SK-N-SH (cell line): ENCODE results near the gene SSPN. TPM values are rescaled to one million over a fixed set of nuclear protein-coding genes. Genes with fewer than 3 reads are reported as not detected.

Source experiments
- CTCF ChIA-PET: fragments of 300-600, 350-600 bp; formaldehyde crosslinking; extraction: SDS; loops from one replicate; lab custom pipeline; 2021; lab: Yijun Ruan, JAX
- POLR2A ChIA-PET: fragments of 350-600 bp; sonication (Branson Sonifier 250); formaldehyde crosslinking; extraction: SDS; loops from one replicate; lab custom pipeline; 2020; ENCODE audit warnings: antibody characterized with exemption, inconsistent platforms; lab: Yijun Ruan, JAX
- DNase-seq: peaks from one replicate; pipeline ENCODE4 v3.0.0; 2012
- H2AFZ ChIP-seq: fragments of 200-600 bp; sonication (generic); 2 replicates; pipeline ENCODE4 v1.8.1; 2016; ENCODE audit warnings: antibody characterized with exemption, mild to moderate bottlenecking, low read depth
- H3F3A ChIP-seq: fragments of 200-600 bp; sonication (generic); replicated peaks from 2 replicates; pipeline ENCODE3; 2016; ENCODE audit warnings: antibody characterized with exemption, mild to moderate bottlenecking; ENCODE audit not compliant: insufficient read depth
- H3K27ac ChIP-seq, 2 experiments: fragments of 200-500 bp in 1 of 2; fragments of 200-600 bp in 1 of 2; sonication (Bioruptor generic) in 1 of 2; sonication (generic), shearing (Covaris generic) in 1 of 2; 2 replicates each; pipeline versions ENCODE4 v1.5.1 to v1.6.1; 2014 to 2016; ENCODE audit warnings: low read depth in 2 of 2, inconsistent platforms in 1 of 2, low read length in 1 of 2, mild to moderate bottlenecking in 1 of 2, mixed read lengths in 1 of 2
- H3K27me3 ChIP-seq: fragments of 200-600 bp; sonication (generic), shearing (Covaris generic); 2 replicates; pipeline ENCODE4 v1.6.1; 2016; ENCODE audit warnings: mixed run types; ENCODE audit not compliant: insufficient read depth
- H3K36me3 ChIP-seq, 2 experiments: fragments of 200-500 bp in 1 of 2; fragments of 200-600 bp in 1 of 2; sonication (Bioruptor generic) in 1 of 2; sonication (generic) in 1 of 2; replicated peaks in 1 of 2; 2 replicates each; pipeline versions ENCODE3 to v1.5.1; 2014 to 2016; ENCODE audit warnings: low read length in 1 of 2, mild to moderate bottlenecking in 1 of 2; ENCODE audit not compliant: insufficient read depth in 2 of 2, control insufficient read depth in 1 of 2
- H3K4me1 ChIP-seq, 2 experiments: fragments of 200-500 bp in 1 of 2; fragments of 200-600 bp in 1 of 2; sonication (Bioruptor generic) in 1 of 2; sonication (generic), shearing (Covaris generic) in 1 of 2; 2 replicates each; pipeline versions ENCODE4 v1.5.1 to v1.6.1; 2014 to 2016; ENCODE audit warnings: low read depth in 1 of 2, low read length in 1 of 2, mixed run types in 1 of 2; ENCODE audit not compliant: insufficient read depth in 2 of 2, control insufficient read depth in 1 of 2
- H3K4me2 ChIP-seq: fragments of 200-600 bp; sonication (generic), shearing (Covaris generic); 2 replicates; pipeline ENCODE4 v1.6.1; 2017; ENCODE audit warnings: mixed run types
- H3K4me3 ChIP-seq, 2 experiments: fragments of 200-500 bp in 1 of 2; fragments of 200-600 bp in 1 of 2; sonication (Bioruptor generic) in 1 of 2; sonication (generic), shearing (Covaris generic) in 1 of 2; 2 replicates each; pipeline versions ENCODE4 v1.5.1 to v1.8.1; 2014 to 2016; ENCODE audit warnings: low read depth in 2 of 2, inconsistent platforms in 1 of 2, low read length in 1 of 2, mild to moderate bottlenecking in 1 of 2, mixed read lengths in 1 of 2, moderate library complexity in 1 of 2
- H3K79me2 ChIP-seq: fragments of 200-600 bp; sonication (generic); 2 replicates; pipeline ENCODE4 v1.8.1; 2017; ENCODE audit warnings: mild to moderate bottlenecking; ENCODE audit not compliant: insufficient read depth
- H3K9ac ChIP-seq: fragments of 200-600 bp; sonication (generic); 2 replicates; pipeline ENCODE4 v1.6.1; 2017; ENCODE audit warnings: mixed run types
- H3K9me2 ChIP-seq: fragments of 200-600 bp; sonication (generic); 2 replicates; pipeline ENCODE4 v1.6.1; 2017; ENCODE audit warnings: mixed run types
- H3K9me3 ChIP-seq: fragments of 200-600 bp; sonication (generic); 2 replicates; pipeline ENCODE4 v1.6.1; 2017; ENCODE audit warnings: mixed run types, mild to moderate bottlenecking, moderate library complexity
- H4K20me1 ChIP-seq: fragments of 200-600 bp; sonication (generic); 2 replicates; pipeline ENCODE4 v1.6.1; 2017; ENCODE audit warnings: mild to moderate bottlenecking, mixed run types; ENCODE audit not compliant: insufficient read depth
- CHD2 ChIP-seq: fragments of 150-350 bp; IDR thresholded peaks from 2 replicates; pipeline ENCODE4 v1.6.1; 2018; ENCODE audit warnings: low read length; ENCODE audit not compliant: partially characterized antibody
- EP300 ChIP-seq, 2 experiments: IDR thresholded peaks; 2 replicates each; pipeline versions ENCODE4 v1.4.0 to v1.6.1; 2012; ENCODE audit warnings: borderline replicate concordance in 1 of 2, low read depth in 1 of 2, low read length in 1 of 2
- EZH2phosphoT487 ChIP-seq: fragments of 200-600 bp; sonication (generic); IDR thresholded peaks from 2 replicates; pipeline ENCODE4 v1.6.1; 2017; ENCODE audit warnings: low read depth, mixed run types, mild to moderate bottlenecking, antibody characterized with exemption, moderate library complexity, borderline replicate concordance
- FOXJ3 ChIP-seq: sonication (generic); formaldehyde crosslinking; IDR thresholded peaks from 2 replicates; pipeline ENCODE4 v1.5.1; 2020; ENCODE audit warnings: mild to moderate bottlenecking, missing genetic modification reagents
- GATA2 ChIP-seq: sonication (generic); formaldehyde crosslinking; IDR thresholded peaks from 2 replicates; pipeline ENCODE4 v1.5.0; 2020; ENCODE audit warnings: mild to moderate bottlenecking, missing genetic modification reagents
- MEF2A ChIP-seq: IDR thresholded peaks from 2 replicates; pipeline ENCODE4 v1.4.0; 2012; ENCODE audit warnings: low read depth, borderline replicate concordance
- MXI1 ChIP-seq: IDR thresholded peaks from 2 replicates; pipeline ENCODE4 v1.6.1; 2012; ENCODE audit warnings: mild to moderate bottlenecking, low read depth, low read length, improper control_type of control experiment
- NRF1 ChIP-seq: IDR thresholded peaks from 2 replicates; pipeline ENCODE4 v1.6.1; 2012; ENCODE audit warnings: low read depth, mild to moderate bottlenecking, low read length
- RFX5 ChIP-seq: IDR thresholded peaks from 2 replicates; pipeline ENCODE4 v1.6.1; 2012; ENCODE audit warnings: mild to moderate bottlenecking, improper control_type of control experiment, low read length
- SMC3 ChIP-seq: IDR thresholded peaks from 2 replicates; pipeline ENCODE4 v1.6.1; 2012; ENCODE audit warnings: low read depth, low read length, improper control_type of control experiment
- YY1 ChIP-seq: IDR thresholded peaks from 2 replicates; pipeline ENCODE4 v1.4.0; 2012; ENCODE audit warnings: low read depth, mild to moderate bottlenecking
- WGBS: methylation state at CpG from one replicate; pipeline ENCODE4 v1.1.6; 2017; ENCODE audit warnings: low lambda C conversion rate; 5-methylcytosine and 5-hydroxymethylcytosine counted together
- polyA plus RNA-seq, 3 experiments: library from polyadenylated mRNA; depleted of rRNA; stranded (reverse); fragments of >200 nt; gene quantifications; 2 replicates each; pipeline ENCODE4 v1.2.3, GENCODE V29; 2012
- TF ChIP-seq, protein P1 (sequence below): fragments of 150-350 bp; IDR thresholded peaks from 2 replicates; pipeline ENCODE4 v1.6.1; 2016; ENCODE audit warnings: mild to moderate bottlenecking, low read depth, low read length
- TF ChIP-seq, protein P2 (sequence below): IDR thresholded peaks from 2 replicates; pipeline ENCODE4 v1.4.0; 2012; ENCODE audit warnings: low read depth, borderline replicate concordance
- TF ChIP-seq, protein P3 (sequence below): IDR thresholded peaks from 2 replicates; pipeline ENCODE4 v1.6.1; 2012; ENCODE audit warnings: mild to moderate bottlenecking, low read depth, low read length, moderate library complexity
- TF ChIP-seq, protein P4 (sequence below): fragments of 200-600 bp; sonication (generic); IDR thresholded peaks from 2 replicates; pipeline ENCODE4 v1.6.1; 2017; ENCODE audit warnings: antibody characterized with exemption, mild to moderate bottlenecking, moderate library complexity
- TF ChIP-seq, protein P5 (sequence below): IDR thresholded peaks from 2 replicates; pipeline ENCODE4 v1.4.0; 2012; ENCODE audit warnings: low read depth, borderline replicate concordance

Gene SSPN
- polyA plus RNA-seq, 1 of the 3 experiments (the other 2 are of a cell fraction): 5.9 TPM

DNA sequence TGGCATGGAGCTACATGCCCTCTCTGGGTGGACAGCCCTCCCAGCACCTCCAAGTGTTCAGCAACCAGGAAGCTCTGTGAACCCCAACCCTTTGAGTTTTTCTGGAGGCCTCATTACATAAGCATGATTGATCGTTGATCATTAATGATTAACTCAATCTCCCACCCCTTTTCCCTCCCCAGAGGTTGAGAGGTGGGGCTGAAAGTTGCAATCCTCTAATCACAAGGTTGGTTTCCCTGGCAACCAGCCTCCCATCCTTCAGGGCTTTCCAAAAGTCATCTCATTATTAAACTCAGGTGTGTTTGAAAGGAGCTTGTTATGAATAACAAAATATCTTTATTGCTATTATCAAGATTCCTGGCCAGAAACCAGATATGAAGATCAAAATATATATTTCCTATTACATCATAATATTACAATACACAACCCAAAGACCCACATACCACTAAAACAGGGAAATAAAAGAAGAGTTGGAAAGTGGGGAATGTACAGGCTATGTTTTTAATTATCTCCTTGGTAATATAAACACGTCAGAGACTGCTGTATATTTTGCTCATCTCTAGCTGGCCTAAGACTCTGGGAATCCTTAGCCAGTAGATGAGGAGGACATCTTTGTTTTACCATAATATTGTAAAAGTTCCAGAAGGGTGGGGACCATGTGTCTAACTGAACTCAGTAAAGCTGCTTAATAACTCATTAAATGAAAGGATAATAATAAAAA, 73.6 kb downstream of the SSPN start:
- H3F3A ChIP-seq: peaks cover 6% of the 10 kb centered on the region
- H4K20me1 ChIP-seq: no peaks in the 10 kb centered on the region
- no peak overlapping the region for H3K9ac ChIP-seq
- ChIA-PET CTCF (interaction anchor here (0.8 kb wide), 1 partner anchor 9 kb away, joined by 3 read pairs; no protein-coding TSS in a partner anchor), POLR2A (no interaction called here)
- no peaks in the 10 kb centered on the region for H3K36me3 ChIP-seq
- H3K27me3 ChIP-seq: no peaks in the 10 kb centered on the region
- H3K4me3 ChIP-seq: no peak overlapping the region
- DNase-seq: no peak
- no peaks in the 10 kb centered on the region for H3K9me3 ChIP-seq
- H3K4me1 ChIP-seq: peaks cover 2 to 24% of the 10 kb centered on the region in 2 experiments; a peak in 2 of 4 replicates
- TF ChIP-seq FOXJ3 (CRISPR knock-in tag) (no peak), YY1 (no peak), SMC3 (no peak), MEF2A (no peak), GATA2 (CRISPR knock-in tag) (no peak), EZH2phosphoT487 (no peak), RFX5 (no peak), NRF1 (no peak), CHD2 (no peak), EP300 (IDR thresholded peaks at IDR 0.05; ENCODE audit: borderline replicate concordance in 1 of 2, low read depth in 1 of 2, low read length in 1 of 2) (no peak), MXI1 (no peak)
- TF ChIP-seq, protein P1, sequence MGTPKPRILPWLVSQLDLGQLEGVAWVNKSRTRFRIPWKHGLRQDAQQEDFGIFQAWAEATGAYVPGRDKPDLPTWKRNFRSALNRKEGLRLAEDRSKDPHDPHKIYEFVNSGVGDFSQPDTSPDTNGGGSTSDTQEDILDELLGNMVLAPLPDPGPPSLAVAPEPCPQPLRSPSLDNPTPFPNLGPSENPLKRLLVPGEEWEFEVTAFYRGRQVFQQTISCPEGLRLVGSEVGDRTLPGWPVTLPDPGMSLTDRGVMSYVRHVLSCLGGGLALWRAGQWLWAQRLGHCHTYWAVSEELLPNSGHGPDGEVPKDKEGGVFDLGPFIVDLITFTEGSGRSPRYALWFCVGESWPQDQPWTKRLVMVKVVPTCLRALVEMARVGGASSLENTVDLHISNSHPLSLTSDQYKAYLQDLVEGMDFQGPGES: no peak
- TF ChIP-seq, protein P2, sequence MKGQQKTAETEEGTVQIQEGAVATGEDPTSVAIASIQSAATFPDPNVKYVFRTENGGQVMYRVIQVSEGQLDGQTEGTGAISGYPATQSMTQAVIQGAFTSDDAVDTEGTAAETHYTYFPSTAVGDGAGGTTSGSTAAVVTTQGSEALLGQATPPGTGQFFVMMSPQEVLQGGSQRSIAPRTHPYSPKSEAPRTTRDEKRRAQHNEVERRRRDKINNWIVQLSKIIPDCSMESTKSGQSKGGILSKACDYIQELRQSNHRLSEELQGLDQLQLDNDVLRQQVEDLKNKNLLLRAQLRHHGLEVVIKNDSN: no peak
- TF ChIP-seq, protein P3, sequence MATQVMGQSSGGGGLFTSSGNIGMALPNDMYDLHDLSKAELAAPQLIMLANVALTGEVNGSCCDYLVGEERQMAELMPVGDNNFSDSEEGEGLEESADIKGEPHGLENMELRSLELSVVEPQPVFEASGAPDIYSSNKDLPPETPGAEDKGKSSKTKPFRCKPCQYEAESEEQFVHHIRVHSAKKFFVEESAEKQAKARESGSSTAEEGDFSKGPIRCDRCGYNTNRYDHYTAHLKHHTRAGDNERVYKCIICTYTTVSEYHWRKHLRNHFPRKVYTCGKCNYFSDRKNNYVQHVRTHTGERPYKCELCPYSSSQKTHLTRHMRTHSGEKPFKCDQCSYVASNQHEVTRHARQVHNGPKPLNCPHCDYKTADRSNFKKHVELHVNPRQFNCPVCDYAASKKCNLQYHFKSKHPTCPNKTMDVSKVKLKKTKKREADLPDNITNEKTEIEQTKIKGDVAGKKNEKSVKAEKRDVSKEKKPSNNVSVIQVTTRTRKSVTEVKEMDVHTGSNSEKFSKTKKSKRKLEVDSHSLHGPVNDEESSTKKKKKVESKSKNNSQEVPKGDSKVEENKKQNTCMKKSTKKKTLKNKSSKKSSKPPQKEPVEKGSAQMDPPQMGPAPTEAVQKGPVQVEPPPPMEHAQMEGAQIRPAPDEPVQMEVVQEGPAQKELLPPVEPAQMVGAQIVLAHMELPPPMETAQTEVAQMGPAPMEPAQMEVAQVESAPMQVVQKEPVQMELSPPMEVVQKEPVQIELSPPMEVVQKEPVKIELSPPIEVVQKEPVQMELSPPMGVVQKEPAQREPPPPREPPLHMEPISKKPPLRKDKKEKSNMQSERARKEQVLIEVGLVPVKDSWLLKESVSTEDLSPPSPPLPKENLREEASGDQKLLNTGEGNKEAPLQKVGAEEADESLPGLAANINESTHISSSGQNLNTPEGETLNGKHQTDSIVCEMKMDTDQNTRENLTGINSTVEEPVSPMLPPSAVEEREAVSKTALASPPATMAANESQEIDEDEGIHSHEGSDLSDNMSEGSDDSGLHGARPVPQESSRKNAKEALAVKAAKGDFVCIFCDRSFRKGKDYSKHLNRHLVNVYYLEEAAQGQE: no peak
- TF ChIP-seq, protein P4, sequence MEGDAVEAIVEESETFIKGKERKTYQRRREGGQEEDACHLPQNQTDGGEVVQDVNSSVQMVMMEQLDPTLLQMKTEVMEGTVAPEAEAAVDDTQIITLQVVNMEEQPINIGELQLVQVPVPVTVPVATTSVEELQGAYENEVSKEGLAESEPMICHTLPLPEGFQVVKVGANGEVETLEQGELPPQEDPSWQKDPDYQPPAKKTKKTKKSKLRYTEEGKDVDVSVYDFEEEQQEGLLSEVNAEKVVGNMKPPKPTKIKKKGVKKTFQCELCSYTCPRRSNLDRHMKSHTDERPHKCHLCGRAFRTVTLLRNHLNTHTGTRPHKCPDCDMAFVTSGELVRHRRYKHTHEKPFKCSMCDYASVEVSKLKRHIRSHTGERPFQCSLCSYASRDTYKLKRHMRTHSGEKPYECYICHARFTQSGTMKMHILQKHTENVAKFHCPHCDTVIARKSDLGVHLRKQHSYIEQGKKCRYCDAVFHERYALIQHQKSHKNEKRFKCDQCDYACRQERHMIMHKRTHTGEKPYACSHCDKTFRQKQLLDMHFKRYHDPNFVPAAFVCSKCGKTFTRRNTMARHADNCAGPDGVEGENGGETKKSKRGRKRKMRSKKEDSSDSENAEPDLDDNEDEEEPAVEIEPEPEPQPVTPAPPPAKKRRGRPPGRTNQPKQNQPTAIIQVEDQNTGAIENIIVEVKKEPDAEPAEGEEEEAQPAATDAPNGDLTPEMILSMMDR: no peak
- TF ChIP-seq, protein P5, sequence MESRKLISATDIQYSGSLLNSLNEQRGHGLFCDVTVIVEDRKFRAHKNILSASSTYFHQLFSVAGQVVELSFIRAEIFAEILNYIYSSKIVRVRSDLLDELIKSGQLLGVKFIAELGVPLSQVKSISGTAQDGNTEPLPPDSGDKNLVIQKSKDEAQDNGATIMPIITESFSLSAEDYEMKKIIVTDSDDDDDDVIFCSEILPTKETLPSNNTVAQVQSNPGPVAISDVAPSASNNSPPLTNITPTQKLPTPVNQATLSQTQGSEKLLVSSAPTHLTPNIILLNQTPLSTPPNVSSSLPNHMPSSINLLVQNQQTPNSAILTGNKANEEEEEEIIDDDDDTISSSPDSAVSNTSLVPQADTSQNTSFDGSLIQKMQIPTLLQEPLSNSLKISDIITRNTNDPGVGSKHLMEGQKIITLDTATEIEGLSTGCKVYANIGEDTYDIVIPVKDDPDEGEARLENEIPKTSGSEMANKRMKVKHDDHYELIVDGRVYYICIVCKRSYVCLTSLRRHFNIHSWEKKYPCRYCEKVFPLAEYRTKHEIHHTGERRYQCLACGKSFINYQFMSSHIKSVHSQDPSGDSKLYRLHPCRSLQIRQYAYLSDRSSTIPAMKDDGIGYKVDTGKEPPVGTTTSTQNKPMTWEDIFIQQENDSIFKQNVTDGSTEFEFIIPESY: no peak
- H3K4me2 ChIP-seq: no peak overlapping the region
- no peak overlapping the region for H2AFZ ChIP-seq
- H3K79me2 ChIP-seq: no peaks in the 10 kb centered on the region
- H3K9me2 ChIP-seq: no peaks in the 10 kb centered on the region
- 30% methylated on average over 2 of the region's 2 CpGs for WGBS
- peak overlapping the region in 1 of 2 experiments; percentile 45; a peak in 1 of 4 replicates for H3K27ac ChIP-seq
